GM18951 (cell line): ENCODE measurements around the gene USP15.

ENCODE experiments used
- POLR2A ChIP-seq: IDR thresholded peaks from 4 replicates; pipeline ENCODE4 v1.6.1; 2011; ENCODE audit warnings: mild to moderate bottlenecking; ENCODE audit not compliant: insufficient read length, insufficient read depth; ENCODE audit errors: extremely low read depth
- in situ Hi-C: fragments of 300-500 bp; cut with MboI; formaldehyde crosslinking; loops from one replicate; pipeline ENCODE4 v1.12.0; 2022; ENCODE audit warnings: low sequenced_read_pairs, mixed read lengths, inconsistent platforms; ENCODE audit not compliant: unreplicated experiment

The USP15 gene

GRCh38 chr12:62249419-62249818 is 10.8 kb upstream of the USP15 start:
- in situ Hi-C loops = no loop called here
- no peak for TF ChIP-seq POLR2A

GRCh38 chr12:62250671-62251608 is 9.3 kb upstream of the USP15 start:
- no peak for TF ChIP-seq POLR2A

GRCh38 chr12:62251609-62251958 is 8.6 kb upstream of the USP15 start:
- in situ Hi-C loops = no loop called here
- TF ChIP-seq POLR2A = no peak

More at GRCh38 chr12:62250671-62251608, 9.3 kb upstream of the USP15 start:
- in situ Hi-C loops = no loop called here

DNA sequence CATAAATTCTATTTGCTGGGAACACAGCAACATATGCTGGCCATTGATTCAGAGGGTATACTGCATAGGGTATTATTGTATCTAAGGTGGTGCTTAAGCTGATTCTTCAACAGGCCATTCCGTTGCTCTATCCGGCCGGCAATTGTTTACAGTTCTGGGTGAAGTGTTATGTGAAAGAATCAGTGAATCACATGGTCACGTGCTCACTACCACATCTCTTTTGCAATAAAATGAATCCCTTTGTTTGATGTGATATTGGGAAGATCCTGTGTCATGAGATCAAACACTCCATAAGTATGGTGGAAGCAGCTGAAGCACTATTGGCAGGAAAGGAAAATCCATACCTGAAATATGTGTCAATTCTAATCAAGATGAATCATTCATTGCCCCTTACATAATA is 7.6 kb upstream of the USP15 start:
- in situ Hi-C loops = no loop called here
- no peak for TF ChIP-seq POLR2A

DNA sequence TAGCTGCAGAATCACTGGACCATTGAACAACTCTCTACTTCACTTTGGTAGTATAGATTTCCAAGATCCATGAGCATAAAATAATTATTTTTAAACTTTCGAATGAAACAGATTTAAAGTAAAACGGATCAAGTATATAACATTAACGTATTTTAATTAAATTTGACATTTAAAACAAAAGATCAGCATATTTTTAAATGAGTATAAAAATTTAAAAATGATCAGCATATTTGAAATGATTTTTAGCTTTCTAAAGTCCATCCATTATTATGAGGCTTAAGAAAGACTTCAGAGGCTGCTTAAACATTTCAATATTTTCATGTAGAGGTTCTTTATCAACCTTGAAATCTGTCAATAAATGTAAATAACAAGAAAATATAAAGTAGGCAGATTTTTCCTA is 5.2 kb upstream of the USP15 start:
- in situ Hi-C loops = no loop called here
- no peak for TF ChIP-seq POLR2A

- TF ChIP-seq POLR2A = no peak
- in situ Hi-C loops = no loop called here
These were observed 3.7 kb upstream of the USP15 start for GRCh38 chr12:62256408-62257096.

- TF ChIP-seq POLR2A = no peak
- in situ Hi-C loops = no loop called here
These were observed 2.0 kb upstream of the USP15 start for GRCh38 chr12:62258231-62258630.

GRCh38 chr12:62258941-62259630 is 1.1 kb upstream of the USP15 start:
- TF ChIP-seq POLR2A = no peak
- in situ Hi-C loops = no loop called here

DNA sequence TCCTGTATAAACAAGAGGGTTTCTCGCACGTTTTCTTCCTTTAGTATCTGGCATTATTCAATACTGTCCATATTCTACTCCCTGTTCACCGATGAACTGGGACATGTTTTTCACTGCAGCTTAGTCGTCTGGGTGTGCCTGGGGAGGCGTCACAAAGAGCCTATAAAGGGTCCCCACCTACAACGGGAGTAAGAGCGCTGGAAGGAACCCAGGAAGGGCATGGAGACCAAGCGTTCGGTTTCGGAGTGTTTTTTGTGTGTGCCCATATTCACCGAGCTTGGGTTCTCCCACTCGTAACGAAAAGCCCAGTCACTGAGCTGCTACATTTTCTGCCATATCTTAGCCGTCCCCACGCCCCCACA is 592 bp upstream of the USP15 start:
- no peak for TF ChIP-seq POLR2A
- in situ Hi-C loops = no loop called here

- in situ Hi-C loops = no loop called here
- TF ChIP-seq POLR2A = no peak
These were observed 804 bp downstream of the USP15 start for GRCh38 chr12:62260733-62261683.

GRCh38 chr12:62261876-62262517 is 1.8 kb downstream of the USP15 start:
- no peak for TF ChIP-seq POLR2A
- in situ Hi-C loops = no loop called here

- in situ Hi-C loops = no loop called here
- TF ChIP-seq POLR2A = no peak
These were observed 3.0 kb downstream of the USP15 start for GRCh38 chr12:62263232-62263631.
